Stimulated activated CD4-positive, alpha-beta T cell treated with anti-CD3 and anti-CD28 coated beads, Interleukin-15, amount 100 ng/mL, for 48 hours (primary cell): ENCODE results near the gene KCNA1.

Experiments
- DNase-seq, 2 donors: peaks; one replicate each; pipeline ENCODE4 v3.0.0-alpha.2; 2020; ENCODE audit warnings: low read depth in 2 of 2

KCNA1 gene

DNA sequence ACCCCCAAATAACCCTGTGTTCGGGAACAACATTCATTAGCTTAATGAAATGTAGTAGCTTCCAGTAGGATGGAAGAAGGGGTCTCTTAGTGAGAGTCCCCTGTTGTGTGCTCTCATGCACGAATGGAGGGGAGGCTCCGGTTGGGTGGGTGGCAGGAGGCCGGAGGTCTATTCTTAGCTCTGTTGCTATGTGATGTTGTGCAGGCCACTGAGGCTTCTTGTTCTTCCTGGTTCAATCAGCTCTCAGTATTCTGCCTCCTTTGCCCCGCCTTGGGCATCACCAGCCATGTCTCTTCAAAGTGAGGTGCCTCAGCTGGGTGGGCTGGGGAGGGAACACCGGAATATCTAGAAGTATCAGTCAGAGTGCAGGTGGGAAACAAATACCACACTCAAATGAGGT is 50.8 kb downstream of the KCNA1 start:
- no peak for DNase-seq

DNA sequence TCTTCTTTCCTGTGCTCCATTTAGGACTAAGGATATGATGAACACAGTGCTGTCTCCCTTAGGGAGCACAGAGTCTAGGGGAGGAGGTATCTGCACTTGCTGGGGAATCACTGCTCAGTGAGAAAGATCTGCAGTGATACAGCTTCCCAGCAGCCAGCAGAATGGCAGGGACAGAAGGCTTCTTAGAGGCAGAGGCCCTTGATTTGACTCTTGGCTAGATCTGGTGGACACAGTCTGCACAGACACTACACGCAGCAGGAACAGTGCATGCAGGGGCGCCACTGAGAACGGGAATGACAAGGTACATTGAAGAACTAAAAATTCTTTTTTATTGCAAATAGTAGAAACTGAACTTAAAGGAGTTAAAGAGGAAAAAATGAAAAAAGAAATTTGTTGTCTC is 51.6 kb downstream of the KCNA1 start:
- no peak for DNase-seq

DNA sequence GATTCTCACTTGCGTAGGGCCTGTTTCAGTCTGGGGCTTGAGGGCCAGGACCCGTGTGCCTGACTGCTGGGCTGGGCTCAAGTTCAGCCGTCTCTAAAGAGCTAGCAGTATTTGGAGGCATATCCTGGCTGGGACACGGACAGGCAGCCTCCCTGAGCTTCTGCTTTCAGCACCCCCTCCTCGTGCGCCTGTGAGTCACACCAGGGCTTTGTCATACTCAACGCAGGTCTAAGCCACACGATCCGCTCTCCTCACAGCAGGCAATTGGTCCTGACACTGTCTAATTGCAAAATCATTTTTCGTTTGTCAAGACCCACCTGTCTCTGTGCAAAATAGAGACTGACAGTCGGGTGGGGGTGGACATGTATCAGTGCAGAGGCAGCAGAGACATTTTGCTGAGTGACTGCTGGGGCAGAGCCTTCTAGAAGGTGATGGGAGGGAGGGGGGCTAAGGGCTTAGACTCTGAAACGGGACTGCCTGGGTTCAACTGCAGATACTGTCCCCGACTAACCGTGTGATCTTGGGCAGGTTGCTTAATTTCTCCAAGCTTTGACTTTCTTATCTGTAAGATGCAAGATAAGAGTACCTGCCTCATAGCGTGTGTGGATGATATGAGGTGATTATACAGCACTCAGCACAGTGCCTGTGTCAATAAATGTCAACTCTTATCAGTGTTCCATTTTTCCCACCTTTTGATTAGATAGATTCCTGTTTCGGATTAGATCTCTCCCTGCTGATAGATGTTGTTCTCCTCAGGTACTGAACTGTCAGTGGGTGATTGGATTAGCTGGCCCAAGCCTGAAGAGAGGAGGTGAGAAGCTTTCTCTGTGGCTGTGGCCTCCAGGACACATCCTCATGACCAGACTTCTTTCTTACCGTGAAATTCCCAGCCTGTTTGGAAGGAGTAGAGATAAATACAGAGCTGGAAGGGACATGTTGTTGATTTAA is 53.1 kb downstream of the KCNA1 start:
- no peak for DNase-seq
